ENCODE results near the gene EARS2. TPM values are rescaled to one million over a fixed set of nuclear protein-coding genes. Genes with fewer than 3 reads are reported as not detected.
"Not testable (repeated sequence)": the region's sequence is repeated elsewhere in the genome, so short reads cannot be mapped to it uniquely, and the experiment has no call there.

Gene EARS2
- total RNA-seq, 1 donor from 2014 or later, result 19.8 TPM

- intact Hi-C loops (cut with micrococcal nuclease), result no loop called here
These were observed 71.3 kb downstream of the EARS2 start for GRCh38 chr16:23485841-23486240.

- intact Hi-C loops (cut with micrococcal nuclease), result no loop called here
These were observed 71.9 kb downstream of the EARS2 start for GRCh38 chr16:23485257-23485614.

- intact Hi-C loops (cut with micrococcal nuclease), result no loop called here
These were observed 72.5 kb downstream of the EARS2 start for GRCh38 chr16:23484510-23485256.

- intact Hi-C loops (cut with micrococcal nuclease), result not testable (repeated sequence)
These were observed 73.7 kb downstream of the EARS2 start for GRCh38 chr16:23483492-23483891.

GRCh38 chr16:23482778-23483177 is 74.4 kb downstream of the EARS2 start:
- intact Hi-C loops (cut with micrococcal nuclease), result no loop called here

- intact Hi-C loops (cut with micrococcal nuclease), result no loop called here
These were observed 76.9 kb downstream of the EARS2 start for GRCh38 chr16:23480257-23480656.

- intact Hi-C loops (cut with micrococcal nuclease), result no loop called here
These were observed 78.0 kb downstream of the EARS2 start for GRCh38 chr16:23479138-23479537.

GRCh38 chr16:23478566-23478965 is 78.6 kb downstream of the EARS2 start:
- intact Hi-C loops (cut with micrococcal nuclease), result no loop called here

GRCh38 chr16:23476289-23476688 is 80.9 kb downstream of the EARS2 start:
- intact Hi-C loops (cut with micrococcal nuclease), result no loop called here

Other genes starting within 250 kb of the EARS2 start
- gene COG7, start 104.2 kb downstream of the EARS2 start, total RNA-seq, result 24.0 and 25.4 TPM in 2 replicates
- gene GGA2, start 46.9 kb downstream of the EARS2 start, total RNA-seq, result 92.4 and 96.3 TPM in 2 replicates
- gene UBFD1, start 377 bp upstream of the EARS2 start, total RNA-seq, result 54.8 and 57.6 TPM in 2 replicates
- gene NDUFAB1, start 39.0 kb upstream of the EARS2 start, total RNA-seq, result 90.3 and 97.2 TPM in 2 replicates
- gene PALB2, start 84.0 kb upstream of the EARS2 start, total RNA-seq, result 26.8 and 27.2 TPM in 2 replicates
- gene DCTN5, start 84.1 kb upstream of the EARS2 start, total RNA-seq, result 106 and 107 TPM in 2 replicates
- gene PLK1, start 121.5 kb upstream of the EARS2 start, total RNA-seq, result 73.4 and 78.1 TPM in 2 replicates
- not detected in 2 replicates for gene ERN2, start 155.9 kb upstream of the EARS2 start, total RNA-seq
- gene CHP2, start 197.7 kb upstream of the EARS2 start, total RNA-seq, result not detected in 2 replicates